Glomerular endothelial cell (primary cell): ENCODE data around the gene NPHP3. TPM values are rescaled to one million over a fixed set of nuclear protein-coding genes. Genes with fewer than 3 reads are reported as not detected.
"Not testable (repeated sequence)": the region's sequence is repeated elsewhere in the genome, so short reads cannot be mapped to it uniquely, and the experiment has no call there.

Source experiments
- DNase-seq: peaks from one replicate; pipeline ENCODE4 v3.0.0-alpha.2; 2011; ENCODE audit warnings: low read depth, low spot score; ENCODE audit errors: extremely low read depth
- total RNA-seq: library from RNA; depleted of rRNA; stranded (reverse); fragments of >200 nt; gene quantifications from 2 replicates; pipeline ENCODE4 v1.2.3, GENCODE V29; 2015

NPHP3 gene
- 31.7 and 34.5 TPM in 2 replicates for total RNA-seq

- no peak for DNase-seq
Observed at GRCh38 chr3:132722165-132723023, at the start of gene NPHP3. Gene NPHP3, minus strand, starts transcription at chr3:132722409. Its CDS starts 54 bp downstream, at chr3:132722355.

GRCh38 chr3:132758740-132759139 lies 36.5 kb upstream of the NPHP3 start:
- DNase-seq = no peak

DNA sequence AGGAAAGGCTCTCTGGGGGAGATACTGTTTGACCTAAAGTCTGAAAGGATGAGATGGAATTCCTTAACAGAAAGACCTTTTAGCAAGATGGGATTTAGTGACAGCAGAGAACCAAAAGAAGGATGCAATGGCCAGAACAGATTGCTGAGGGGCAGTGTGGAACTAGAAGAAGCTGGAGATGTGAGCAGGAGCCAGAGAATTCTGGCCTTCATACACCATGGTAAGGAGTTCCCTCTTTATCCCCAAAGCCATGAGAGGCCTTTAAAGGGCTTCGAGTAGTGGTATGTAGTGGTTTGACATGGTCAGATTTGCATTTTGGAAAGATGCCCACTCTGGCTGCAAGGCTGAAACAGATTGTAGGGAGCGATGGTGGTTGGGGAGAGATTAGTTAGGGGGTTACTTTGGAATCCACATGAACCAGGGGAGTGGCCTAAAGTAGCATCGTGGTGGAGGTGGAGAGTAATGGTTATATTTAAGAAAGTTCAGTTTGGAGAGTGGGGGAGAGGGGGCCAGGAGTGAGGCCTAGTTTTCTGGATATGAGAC lies 34.0 kb upstream of the NPHP3 start:
- DNase-seq = no peak

DNA sequence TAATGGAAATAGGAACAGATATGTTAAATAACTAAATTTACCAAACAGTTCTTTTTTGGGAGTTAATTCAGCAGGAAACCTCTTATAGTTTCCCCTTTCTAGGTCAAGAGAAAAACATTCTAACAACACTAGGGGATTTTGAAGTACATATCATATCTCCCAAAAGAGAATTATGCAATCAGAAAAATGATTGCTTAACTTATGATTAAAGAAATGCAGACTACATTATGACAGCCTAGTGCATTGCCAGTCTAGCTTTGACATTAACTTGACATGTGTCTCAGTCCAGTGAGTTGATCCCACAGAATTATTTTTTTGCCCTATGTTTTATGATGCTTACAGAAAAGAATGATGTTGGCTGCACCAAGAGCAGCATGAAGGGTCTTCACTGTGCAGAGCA lies 31.7 kb upstream of the NPHP3 start:
- no peak for DNase-seq

- no peak for DNase-seq
Observed at GRCh38 chr3:132749786-132750185, 27.6 kb upstream of the NPHP3 start.

DNA sequence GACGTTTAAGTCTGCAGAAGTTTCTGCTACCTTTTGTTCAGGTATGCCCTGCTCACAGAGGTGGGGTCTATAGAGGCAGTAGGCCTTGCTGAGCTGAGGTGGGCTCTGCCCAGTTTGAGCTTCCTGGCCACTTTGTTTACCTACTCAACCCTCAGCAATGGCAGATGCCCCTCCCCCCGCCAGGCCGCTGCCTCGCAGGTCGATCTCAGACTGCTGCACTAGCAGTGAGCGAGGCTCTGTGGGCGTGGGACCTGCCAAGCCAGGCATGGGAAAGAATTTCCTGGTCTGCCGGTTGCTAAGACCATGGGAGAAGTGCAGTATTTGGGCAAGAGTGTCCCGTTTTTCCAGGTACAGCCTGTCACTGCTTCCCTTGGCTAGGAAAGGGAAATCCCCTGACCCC lies 24.5 kb upstream of the NPHP3 start:
- DNase-seq = not testable (repeated sequence)

GRCh38 chr3:132738314-132738713 lies 16.1 kb upstream of the NPHP3 start:
- DNase-seq = no peak

- DNase-seq = no peak
Observed at GRCh38 chr3:132735589-132735988, 13.4 kb upstream of the NPHP3 start.

- no peak for DNase-seq
Observed at GRCh38 chr3:132730891-132731580, 8.8 kb upstream of the NPHP3 start.

- no peak for DNase-seq
Observed at GRCh38 chr3:132726341-132726823, 4.2 kb upstream of the NPHP3 start.

- DNase-seq = no peak
Observed at GRCh38 chr3:132723024-132723950, 1.1 kb upstream of the NPHP3 start.

GRCh38 chr3:132721479-132722164 lies 587 bp downstream of the NPHP3 start:
- DNase-seq = no peak

GRCh38 chr3:132720228-132720627 lies 2.0 kb downstream of the NPHP3 start:
- no peak for DNase-seq

- no peak for DNase-seq
Observed at GRCh38 chr3:132716372-132716771, 5.8 kb downstream of the NPHP3 start.

GRCh38 chr3:132713977-132714727 lies 8.1 kb downstream of the NPHP3 start:
- DNase-seq = no peak

DNA sequence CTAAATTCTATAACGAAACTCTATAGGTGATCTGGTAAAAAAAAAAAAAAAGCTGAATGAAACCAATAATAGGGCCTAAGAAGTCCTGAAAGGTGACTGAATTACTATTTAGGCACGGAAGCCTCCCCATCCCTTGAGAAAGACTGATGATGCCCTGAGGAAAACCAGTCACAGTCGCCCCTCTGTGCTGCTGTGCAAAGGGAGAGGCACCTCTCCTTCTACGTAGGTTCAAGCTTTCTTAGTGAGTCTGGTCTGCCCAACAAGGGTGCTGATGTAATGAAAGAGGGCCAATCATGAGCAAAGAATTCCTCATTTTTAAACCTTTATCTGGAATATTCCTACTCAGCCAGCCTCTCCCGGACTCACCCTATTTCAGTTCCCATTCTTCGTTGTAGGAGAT lies 11.9 kb downstream of the NPHP3 start:
- DNase-seq = no peak

DNA sequence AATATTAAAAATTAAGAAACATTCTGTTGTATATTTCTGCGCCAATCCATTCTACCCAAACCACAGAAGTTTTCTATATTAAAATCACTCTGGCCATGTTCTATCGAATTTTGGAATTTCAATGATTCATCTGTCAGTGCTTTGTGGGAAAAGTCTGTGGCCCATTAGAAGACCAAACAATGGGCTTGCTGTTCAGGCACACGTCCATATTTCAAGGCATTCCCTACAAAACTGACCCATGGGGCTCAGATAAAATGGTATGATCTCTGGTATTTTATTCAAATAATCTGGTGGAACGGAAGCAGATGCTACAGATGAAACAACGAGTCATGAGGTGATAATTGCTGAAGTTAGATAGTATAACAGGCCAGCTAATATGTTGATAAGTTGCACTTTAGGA lies 12.4 kb downstream of the NPHP3 start:
- DNase-seq = no peak

DNA sequence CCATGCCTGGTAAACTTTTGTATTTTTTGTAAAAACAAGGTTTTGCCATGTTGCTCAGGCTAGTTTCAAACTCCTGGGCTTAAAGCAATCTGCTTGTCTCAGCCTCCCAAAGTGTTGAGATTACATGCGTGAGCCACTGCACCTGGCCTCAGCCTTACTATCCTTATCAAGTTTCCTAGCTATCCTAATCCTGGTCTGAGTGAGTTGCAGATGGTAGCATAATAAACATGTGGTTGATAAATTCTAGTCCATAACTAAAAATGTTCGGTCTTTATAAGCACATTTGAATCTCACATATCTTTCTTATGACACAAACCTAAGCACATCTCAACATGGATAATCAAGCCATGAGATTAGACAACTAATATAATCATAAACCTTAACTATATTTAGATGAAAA lies 18.5 kb downstream of the NPHP3 start:
- DNase-seq = no peak

GRCh38 chr3:132695422-132695821 lies 26.8 kb downstream of the NPHP3 start:
- DNase-seq = no peak
